Fibroblast of lung (primary cell): ENCODE measurements around the gene NPR1. TPM values are rescaled to one million over a fixed set of nuclear protein-coding genes. Genes with fewer than 3 reads are reported as not detected.

Experiments used
- DNase-seq, 2 donors: peaks; one replicate each; pipeline versions ENCODE4 v3.0.0 to v3.0.0-alpha.2; 2010; ENCODE audit warnings: low read depth in 2 of 2
- H2AFZ ChIP-seq: 2 replicates; pipeline ENCODE4 v1.5.1; 2012; ENCODE audit warnings: low read length, control low read depth, inconsistent platforms
- H3K27ac ChIP-seq: 2 replicates; pipeline ENCODE4 v1.5.1; 2011; ENCODE audit warnings: low read length, control low read depth; ENCODE audit not compliant: insufficient read depth
- H3K27me3 ChIP-seq: 2 replicates; pipeline ENCODE4 v1.5.1; 2011; ENCODE audit warnings: mild to moderate bottlenecking, low read length; ENCODE audit not compliant: control insufficient read depth, insufficient read depth
- H3K36me3 ChIP-seq: 2 replicates; pipeline ENCODE4 v1.5.1; 2011; ENCODE audit warnings: low read length; ENCODE audit not compliant: control insufficient read depth, insufficient read depth
- H3K4me1 ChIP-seq: 2 replicates; pipeline ENCODE4 v1.5.1; 2011; ENCODE audit warnings: low read length; ENCODE audit not compliant: control insufficient read depth, insufficient read depth; ENCODE audit errors: extremely low read depth
- H3K4me2 ChIP-seq: 2 replicates; pipeline ENCODE4 v1.5.1; 2011; ENCODE audit warnings: low read length, control low read depth; ENCODE audit not compliant: insufficient read depth; ENCODE audit errors: extremely low read depth
- H3K4me3 ChIP-seq, 4 experiments: fragments of 200-600 bp in 1 of 4; sonication (generic) in 1 of 4; replicated peaks in 1 of 4; 2 replicates each; pipeline ENCODE4 v1.5.1; 2011 to 2016; ENCODE audit warnings: low read length in 4 of 4, low read depth in 3 of 4, mild to moderate bottlenecking in 3 of 4, control low read depth in 2 of 4, inconsistent platforms in 1 of 4, mixed read lengths in 1 of 4; ENCODE audit not compliant: insufficient read depth in 1 of 4; ENCODE audit errors: control extremely low read depth in 1 of 4
- H3K79me2 ChIP-seq: 2 replicates; pipeline ENCODE4 v1.5.1; 2012; ENCODE audit warnings: mild to moderate bottlenecking, low read length, inconsistent platforms; ENCODE audit not compliant: control insufficient read depth, insufficient read depth
- H3K9ac ChIP-seq: 2 replicates; pipeline ENCODE4 v1.5.1; 2011; ENCODE audit warnings: mild to moderate bottlenecking, low read length, control low read depth; ENCODE audit not compliant: insufficient read depth
- H3K9me3 ChIP-seq: 2 replicates; pipeline ENCODE4 v1.5.1; 2012; ENCODE audit warnings: low read depth, low read length; ENCODE audit not compliant: control insufficient read depth, insufficient read depth
- H4K20me1 ChIP-seq: 2 replicates; pipeline ENCODE4 v1.5.1; 2011; ENCODE audit warnings: low read length; ENCODE audit not compliant: control insufficient read depth, insufficient read depth; ENCODE audit errors: extremely low read depth
- EZH2 ChIP-seq: IDR thresholded peaks from 2 replicates; pipeline ENCODE4 v1.5.1; 2012; ENCODE audit warnings: low read length, control low read depth, mild to moderate bottlenecking; ENCODE audit errors: missing control alignments
- polyA plus RNA-seq, 2 donors: library from polyadenylated mRNA; depleted of rRNA in 1 of 2; stranded (reverse) in 1 of 2; unstranded in 1 of 2; fragments of >200 nt; gene quantifications; 2 replicates each; pipeline ENCODE4 v1.2.1, GENCODE V29; 2011 to 2012; ENCODE audit warnings: missing spikeins in 1 of 2
- total RNA-seq: library from RNA; depleted of rRNA; stranded (reverse); fragments of >200 nt; gene quantifications from 2 replicates; pipeline ENCODE4 v1.2.1, GENCODE V29; 2014
- TF ChIP-seq, protein P1 (sequence below), 2 donors: IDR thresholded peaks in 1 of 2; conservative IDR thresholded peaks in 1 of 2; 1 replicate in 1 of 2; 2 replicates in 1 of 2; pipeline ENCODE4 v1.5.1; 2011 to 2012; ENCODE audit warnings: low read length in 2 of 2, control low read depth in 1 of 2, inconsistent platforms in 1 of 2, low read depth in 1 of 2, mild to moderate bottlenecking in 1 of 2

The NPR1 gene
- total and polyA plus RNA-seq, 2 donors (not counting 1 experiment from before 2014, with no cell fraction given), result 0.14 to 0.66 TPM

DNA sequence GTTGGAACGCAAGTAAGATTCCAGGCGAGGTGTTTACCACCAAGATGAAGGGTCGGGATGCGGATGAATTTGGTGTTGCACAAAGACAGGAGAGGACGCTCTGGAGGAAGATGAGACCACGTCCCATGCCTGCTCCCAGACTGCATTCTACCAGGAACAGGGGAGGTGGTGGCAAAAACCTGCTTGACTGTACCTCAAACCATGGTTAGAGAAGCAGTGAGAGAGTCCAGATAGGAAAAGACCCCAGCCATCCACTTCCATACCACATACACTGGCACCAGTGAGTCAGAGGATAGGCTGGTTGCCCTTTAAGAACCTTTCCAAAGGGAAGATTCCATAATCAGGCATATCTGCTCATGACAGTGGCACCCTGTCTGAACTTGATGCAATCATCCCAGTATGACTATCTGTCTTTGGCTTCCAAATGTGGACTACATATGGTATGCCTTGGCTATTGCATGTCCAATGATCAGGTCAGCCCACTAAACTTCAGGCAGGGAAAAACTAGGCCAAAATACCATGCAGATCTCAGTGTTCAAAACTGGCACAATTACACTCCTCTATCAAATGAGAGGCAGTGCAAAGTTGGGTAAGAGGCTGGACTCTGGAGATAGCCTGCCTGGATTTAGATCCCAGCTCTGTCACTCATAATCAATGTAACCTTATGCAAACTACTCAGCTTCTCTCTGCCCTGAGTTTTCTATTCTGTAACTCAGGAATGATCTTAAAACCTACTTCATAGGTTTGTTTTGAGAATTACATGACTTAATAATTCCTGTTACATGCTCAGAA, 20.6 kb downstream of the NPR1 start:
- Histone ChIP-seq H3K27ac (no peak overlapping the region), H2AFZ (no peak overlapping the region), H3K9me3 (no peaks in the 10 kb centered on the region), H4K20me1 (no peaks in the 10 kb centered on the region), H3K79me2 (no peaks in the 10 kb centered on the region), H3K36me3 (no peaks in the 10 kb centered on the region), H3K9ac (no peak overlapping the region), H3K4me1 (peaks cover 8% of the 10 kb centered on the region), H3K4me2 (no peak overlapping the region), H3K4me3 (no peak overlapping the region), H3K27me3 (no peaks in the 10 kb centered on the region)
- TF ChIP-seq, protein P1, sequence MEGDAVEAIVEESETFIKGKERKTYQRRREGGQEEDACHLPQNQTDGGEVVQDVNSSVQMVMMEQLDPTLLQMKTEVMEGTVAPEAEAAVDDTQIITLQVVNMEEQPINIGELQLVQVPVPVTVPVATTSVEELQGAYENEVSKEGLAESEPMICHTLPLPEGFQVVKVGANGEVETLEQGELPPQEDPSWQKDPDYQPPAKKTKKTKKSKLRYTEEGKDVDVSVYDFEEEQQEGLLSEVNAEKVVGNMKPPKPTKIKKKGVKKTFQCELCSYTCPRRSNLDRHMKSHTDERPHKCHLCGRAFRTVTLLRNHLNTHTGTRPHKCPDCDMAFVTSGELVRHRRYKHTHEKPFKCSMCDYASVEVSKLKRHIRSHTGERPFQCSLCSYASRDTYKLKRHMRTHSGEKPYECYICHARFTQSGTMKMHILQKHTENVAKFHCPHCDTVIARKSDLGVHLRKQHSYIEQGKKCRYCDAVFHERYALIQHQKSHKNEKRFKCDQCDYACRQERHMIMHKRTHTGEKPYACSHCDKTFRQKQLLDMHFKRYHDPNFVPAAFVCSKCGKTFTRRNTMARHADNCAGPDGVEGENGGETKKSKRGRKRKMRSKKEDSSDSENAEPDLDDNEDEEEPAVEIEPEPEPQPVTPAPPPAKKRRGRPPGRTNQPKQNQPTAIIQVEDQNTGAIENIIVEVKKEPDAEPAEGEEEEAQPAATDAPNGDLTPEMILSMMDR (conservative IDR thresholded peaks at IDR 0.05 in 1 of 2, IDR thresholded peaks at IDR 0.05 in 1 of 2; ENCODE audit: low read depth in 1 of 2, low read length in 2 of 2), result no peak
- no peak for TF ChIP-seq EZH2
- peak; percentile 34 to 37 for DNase-seq

DNA sequence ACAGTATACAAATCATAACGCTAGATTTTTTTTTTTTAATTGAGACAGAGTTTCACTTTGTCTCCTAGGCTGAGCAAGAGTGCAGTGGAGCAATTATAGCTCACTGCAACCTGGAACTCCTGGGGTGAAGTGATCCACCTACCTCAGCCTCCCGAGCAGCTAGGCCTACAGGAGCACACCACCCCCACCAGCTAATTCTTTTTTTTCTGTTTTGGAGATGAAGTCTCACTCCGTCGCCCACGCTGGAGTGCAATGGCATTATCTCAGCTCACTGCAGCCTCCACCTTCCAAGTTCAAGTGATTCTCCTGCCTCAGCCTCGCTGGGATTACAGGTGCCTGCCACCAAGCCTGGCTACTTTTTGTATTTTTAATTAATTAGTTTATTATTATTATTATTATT, 21.3 kb downstream of the NPR1 start:
- no peak for DNase-seq
- H3K36me3 ChIP-seq, result no peaks in the 10 kb centered on the region
- H3K4me3 ChIP-seq, result no peak overlapping the region
- no peaks in the 10 kb centered on the region for H3K9me3 ChIP-seq
- no peak overlapping the region for H3K27ac ChIP-seq
- no peaks in the 10 kb centered on the region for H3K79me2 ChIP-seq
- H4K20me1 ChIP-seq, result no peaks in the 10 kb centered on the region
- H3K9ac ChIP-seq, result no peak overlapping the region
- no peak overlapping the region for H3K4me2 ChIP-seq
- H2AFZ ChIP-seq, result no peak overlapping the region
- H3K4me1 ChIP-seq, result peaks cover 8% of the 10 kb centered on the region
- TF ChIP-seq EZH2, result no peak
- TF ChIP-seq, protein P1 (conservative IDR thresholded peaks at IDR 0.05 in 1 of 2, IDR thresholded peaks at IDR 0.05 in 1 of 2; ENCODE audit: low read depth in 1 of 2, low read length in 2 of 2), result no peak
- H3K27me3 ChIP-seq, result no peaks in the 10 kb centered on the region

DNA sequence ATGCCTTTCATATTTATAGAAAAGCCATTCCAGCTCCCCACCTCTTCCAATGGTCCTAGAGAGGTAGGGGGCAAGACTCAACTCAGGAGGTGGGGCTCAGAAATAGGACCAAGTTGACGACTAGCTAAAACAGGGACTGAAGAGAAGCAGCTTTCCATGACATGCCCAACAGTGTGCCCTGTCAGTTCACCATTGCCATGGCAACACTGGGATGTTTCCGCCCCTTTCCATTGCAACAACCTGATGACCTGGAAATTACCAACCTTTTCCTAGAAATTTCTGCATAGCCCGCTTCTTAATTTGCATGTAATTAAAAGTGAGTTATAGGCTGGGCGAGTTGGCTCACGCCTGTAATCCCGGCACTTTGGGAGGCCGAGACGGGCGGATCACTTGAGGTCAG, 27.0 kb downstream of the NPR1 start:
- no peak overlapping the region for H3K9ac ChIP-seq
- H3K27ac ChIP-seq, result no peak overlapping the region
- DNase-seq, result no peak
- H3K4me1 ChIP-seq, result no peaks in the 10 kb centered on the region
- no peak overlapping the region for H2AFZ ChIP-seq
- H3K79me2 ChIP-seq, result no peaks in the 10 kb centered on the region
- H3K4me3 ChIP-seq, result no peak overlapping the region
- no peak overlapping the region for H3K4me2 ChIP-seq
- TF ChIP-seq, protein P1 (conservative IDR thresholded peaks at IDR 0.05 in 1 of 2, IDR thresholded peaks at IDR 0.05 in 1 of 2; ENCODE audit: low read depth in 1 of 2, low read length in 2 of 2), result no peak
- TF ChIP-seq EZH2, result no peak
- H3K27me3 ChIP-seq, result no peaks in the 10 kb centered on the region
- H3K9me3 ChIP-seq, result no peaks in the 10 kb centered on the region
- H4K20me1 ChIP-seq, result no peaks in the 10 kb centered on the region
- H3K36me3 ChIP-seq, result no peaks in the 10 kb centered on the region
